ENCODE measurements around the gene FIGN. TPM values are rescaled to one million over a fixed set of nuclear protein-coding genes. Genes with fewer than 3 reads are reported as not detected.

Gene FIGN
- total RNA-seq, 1 experiment from 2014 or later, result not detected

- Histone ChIP-seq H3K9ac (ENCODE audit: low read length) (no peak overlapping the region), H3K4me3 (replicated peaks in 1 of 2; ENCODE audit: low read depth in 1 of 2, low read length in 2 of 2) (no peak overlapping the region), H3K4me1 (ENCODE audit: control insufficient read depth in 1 of 2, insufficient read depth in 2 of 2, low read length in 2 of 2) (no peaks in the 10 kb centered on the region), H3K9me2 (ENCODE audit: insufficient read depth) (no peaks in the 10 kb centered on the region), H3K9me3 (ENCODE audit: control insufficient read depth in 1 of 2, insufficient read depth in 1 of 2, low read depth in 1 of 2, low read length in 2 of 2) (no peaks in the 10 kb centered on the region), H3K79me2 (ENCODE audit: insufficient read depth, low read length) (no peaks in the 10 kb centered on the region), H3K27me3 (ENCODE audit: insufficient read depth, low read length) (peaks cover 60% of the 10 kb centered on the region), H3K27ac (ENCODE audit: low read depth, low read length) (no peak overlapping the region), H2AFZ (ENCODE audit: low read depth, low read length, poor library complexity, severe bottlenecking) (no peak overlapping the region), H4K20me1 (ENCODE audit: insufficient read depth) (no peaks in the 10 kb centered on the region), H3K36me3 (ENCODE audit: control insufficient read depth in 1 of 2, insufficient read depth in 2 of 2, low read length in 2 of 2) (no peaks in the 10 kb centered on the region), H3K4me2 (ENCODE audit: low read length) (no peak overlapping the region)
- BruUV-seq (replicated peaks), result no TSS peak
- intact Hi-C loops (cut with micrococcal nuclease), result no loop called here
- no peak for DNase-seq (ENCODE audit: low read depth, low spot score)
- POLR2A ChIA-PET, result no interaction called here
- CTCF ChIA-PET, result no interaction called here
- ATAC-seq, result no peak
- RAD21 ChIA-PET (ENCODE audit: low non-redundant PET in 1 of 2, low total read pairs in 2 of 2, uncharacterized antibody in 2 of 2, unreplicated experiment in 2 of 2), result no interaction called here
- TF ChIP-seq CEBPB (IDR thresholded peaks at IDR 0.05; ENCODE audit: low read depth) (no peak), EZH2 (IDR thresholded peaks at IDR 0.05) (no peak), EGR1 (IDR thresholded peaks at IDR 0.05; ENCODE audit: low read depth) (no peak), ZNF274 (IDR thresholded peaks at IDR 0.05; ENCODE audit: low read depth, low read length) (no peak), ZFX (IDR thresholded peaks at IDR 0.05) (no peak), FOSL1 (IDR thresholded peaks at IDR 0.05; ENCODE audit: low read depth) (no peak), SIN3A (IDR thresholded peaks at IDR 0.05; ENCODE audit: low read depth) (no peak), POLR2AphosphoS5 (IDR thresholded peaks at IDR 0.05; ENCODE audit: low read depth, low read length) (no peak), RAD21 (IDR thresholded peaks at IDR 0.05; ENCODE audit: low read depth) (no peak), SRF (IDR thresholded peaks at IDR 0.05; ENCODE audit: low read depth) (no peak), YY1 (IDR thresholded peaks at IDR 0.05; ENCODE audit: extremely low read depth, insufficient replicate concordance, low read depth, low read length) (no peak), EZH2phosphoT487 (IDR thresholded peaks at IDR 0.05; ENCODE audit: borderline replicate concordance) (no peak), JUND (IDR thresholded peaks at IDR 0.05) (no peak), CTCF (IDR thresholded peaks at IDR 0.05 in 2 of 3, conservative IDR thresholded peaks at IDR 0.05 in 1 of 3; ENCODE audit: borderline replicate concordance in 1 of 3, insufficient read depth in 1 of 3, low read depth in 2 of 3, low read length in 2 of 3) (no peak), CBX3 (IDR thresholded peaks at IDR 0.05; ENCODE audit: low read depth) (no peak)
- TF ChIP-seq, protein P1, sequence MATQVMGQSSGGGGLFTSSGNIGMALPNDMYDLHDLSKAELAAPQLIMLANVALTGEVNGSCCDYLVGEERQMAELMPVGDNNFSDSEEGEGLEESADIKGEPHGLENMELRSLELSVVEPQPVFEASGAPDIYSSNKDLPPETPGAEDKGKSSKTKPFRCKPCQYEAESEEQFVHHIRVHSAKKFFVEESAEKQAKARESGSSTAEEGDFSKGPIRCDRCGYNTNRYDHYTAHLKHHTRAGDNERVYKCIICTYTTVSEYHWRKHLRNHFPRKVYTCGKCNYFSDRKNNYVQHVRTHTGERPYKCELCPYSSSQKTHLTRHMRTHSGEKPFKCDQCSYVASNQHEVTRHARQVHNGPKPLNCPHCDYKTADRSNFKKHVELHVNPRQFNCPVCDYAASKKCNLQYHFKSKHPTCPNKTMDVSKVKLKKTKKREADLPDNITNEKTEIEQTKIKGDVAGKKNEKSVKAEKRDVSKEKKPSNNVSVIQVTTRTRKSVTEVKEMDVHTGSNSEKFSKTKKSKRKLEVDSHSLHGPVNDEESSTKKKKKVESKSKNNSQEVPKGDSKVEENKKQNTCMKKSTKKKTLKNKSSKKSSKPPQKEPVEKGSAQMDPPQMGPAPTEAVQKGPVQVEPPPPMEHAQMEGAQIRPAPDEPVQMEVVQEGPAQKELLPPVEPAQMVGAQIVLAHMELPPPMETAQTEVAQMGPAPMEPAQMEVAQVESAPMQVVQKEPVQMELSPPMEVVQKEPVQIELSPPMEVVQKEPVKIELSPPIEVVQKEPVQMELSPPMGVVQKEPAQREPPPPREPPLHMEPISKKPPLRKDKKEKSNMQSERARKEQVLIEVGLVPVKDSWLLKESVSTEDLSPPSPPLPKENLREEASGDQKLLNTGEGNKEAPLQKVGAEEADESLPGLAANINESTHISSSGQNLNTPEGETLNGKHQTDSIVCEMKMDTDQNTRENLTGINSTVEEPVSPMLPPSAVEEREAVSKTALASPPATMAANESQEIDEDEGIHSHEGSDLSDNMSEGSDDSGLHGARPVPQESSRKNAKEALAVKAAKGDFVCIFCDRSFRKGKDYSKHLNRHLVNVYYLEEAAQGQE (IDR thresholded peaks at IDR 0.05; ENCODE audit: low read depth), result no peak
- TF ChIP-seq, protein P2, sequence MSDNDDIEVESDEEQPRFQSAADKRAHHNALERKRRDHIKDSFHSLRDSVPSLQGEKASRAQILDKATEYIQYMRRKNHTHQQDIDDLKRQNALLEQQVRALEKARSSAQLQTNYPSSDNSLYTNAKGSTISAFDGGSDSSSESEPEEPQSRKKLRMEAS (IDR thresholded peaks at IDR 0.05), result no peak
- TF ChIP-seq, protein P3, sequence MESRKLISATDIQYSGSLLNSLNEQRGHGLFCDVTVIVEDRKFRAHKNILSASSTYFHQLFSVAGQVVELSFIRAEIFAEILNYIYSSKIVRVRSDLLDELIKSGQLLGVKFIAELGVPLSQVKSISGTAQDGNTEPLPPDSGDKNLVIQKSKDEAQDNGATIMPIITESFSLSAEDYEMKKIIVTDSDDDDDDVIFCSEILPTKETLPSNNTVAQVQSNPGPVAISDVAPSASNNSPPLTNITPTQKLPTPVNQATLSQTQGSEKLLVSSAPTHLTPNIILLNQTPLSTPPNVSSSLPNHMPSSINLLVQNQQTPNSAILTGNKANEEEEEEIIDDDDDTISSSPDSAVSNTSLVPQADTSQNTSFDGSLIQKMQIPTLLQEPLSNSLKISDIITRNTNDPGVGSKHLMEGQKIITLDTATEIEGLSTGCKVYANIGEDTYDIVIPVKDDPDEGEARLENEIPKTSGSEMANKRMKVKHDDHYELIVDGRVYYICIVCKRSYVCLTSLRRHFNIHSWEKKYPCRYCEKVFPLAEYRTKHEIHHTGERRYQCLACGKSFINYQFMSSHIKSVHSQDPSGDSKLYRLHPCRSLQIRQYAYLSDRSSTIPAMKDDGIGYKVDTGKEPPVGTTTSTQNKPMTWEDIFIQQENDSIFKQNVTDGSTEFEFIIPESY (IDR thresholded peaks at IDR 0.05; ENCODE audit: extremely low read depth, insufficient replicate concordance, low read length), result no peak
Measured at GRCh38 chr2:163734401-163734800, 1.4 kb downstream of the FIGN start.

All from HCT116 (cell line).